IPS-18c (cell line): ENCODE data around the gene XAB2.

Experiments used
- H3K4me3 ChIP-seq: 2 replicates; pipeline ENCODE4 v1.7.0; 2013; ENCODE audit warnings: low read depth, mild to moderate bottlenecking, low read length, moderate library complexity; ENCODE audit not compliant: insufficient read depth
- H3K9me3 ChIP-seq: one replicate; pipeline ENCODE4 v1.6.1; 2013; ENCODE audit warnings: mild to moderate bottlenecking, low read length, moderate library complexity; ENCODE audit not compliant: control insufficient read depth, insufficient read depth

XAB2 gene

DNA sequence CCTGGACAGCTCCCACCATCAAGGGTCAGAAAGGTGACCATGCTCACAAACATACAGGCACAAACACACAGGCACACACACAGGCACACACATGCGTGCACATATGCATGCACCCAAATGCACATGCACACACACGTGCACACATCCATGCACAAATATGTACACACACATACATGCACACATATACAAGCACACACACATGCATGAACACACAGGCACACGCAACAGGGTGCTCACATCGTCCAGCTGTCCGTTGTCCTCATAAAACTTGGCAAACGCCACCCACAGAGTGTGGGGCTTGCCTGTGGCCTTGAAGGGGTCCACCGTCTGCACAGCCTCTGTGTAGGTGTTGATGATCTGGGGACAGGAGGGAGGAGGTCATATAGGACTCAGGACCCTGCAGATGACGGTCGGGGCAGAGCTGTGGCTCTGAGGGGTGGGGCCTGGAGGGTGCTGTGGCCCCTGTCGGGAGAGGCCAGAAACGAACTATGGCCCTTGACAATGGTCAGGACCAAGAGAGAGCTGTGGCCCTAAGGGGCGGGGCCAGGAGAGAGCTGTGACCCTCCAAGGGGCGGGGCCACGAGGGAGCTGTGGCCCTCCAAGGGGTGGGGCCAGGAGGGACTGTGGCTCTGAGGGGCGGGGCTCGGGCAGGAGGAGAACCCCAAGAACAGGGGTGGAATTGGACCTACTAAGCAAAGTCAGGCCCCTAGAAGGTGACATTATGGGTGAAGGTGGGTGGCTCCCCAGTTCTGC lies 6.2 kb downstream of the XAB2 start:
- Histone ChIP-seq H3K4me3 (no peak overlapping the region), H3K9me3 (no peaks in the 10 kb centered on the region)

DNA sequence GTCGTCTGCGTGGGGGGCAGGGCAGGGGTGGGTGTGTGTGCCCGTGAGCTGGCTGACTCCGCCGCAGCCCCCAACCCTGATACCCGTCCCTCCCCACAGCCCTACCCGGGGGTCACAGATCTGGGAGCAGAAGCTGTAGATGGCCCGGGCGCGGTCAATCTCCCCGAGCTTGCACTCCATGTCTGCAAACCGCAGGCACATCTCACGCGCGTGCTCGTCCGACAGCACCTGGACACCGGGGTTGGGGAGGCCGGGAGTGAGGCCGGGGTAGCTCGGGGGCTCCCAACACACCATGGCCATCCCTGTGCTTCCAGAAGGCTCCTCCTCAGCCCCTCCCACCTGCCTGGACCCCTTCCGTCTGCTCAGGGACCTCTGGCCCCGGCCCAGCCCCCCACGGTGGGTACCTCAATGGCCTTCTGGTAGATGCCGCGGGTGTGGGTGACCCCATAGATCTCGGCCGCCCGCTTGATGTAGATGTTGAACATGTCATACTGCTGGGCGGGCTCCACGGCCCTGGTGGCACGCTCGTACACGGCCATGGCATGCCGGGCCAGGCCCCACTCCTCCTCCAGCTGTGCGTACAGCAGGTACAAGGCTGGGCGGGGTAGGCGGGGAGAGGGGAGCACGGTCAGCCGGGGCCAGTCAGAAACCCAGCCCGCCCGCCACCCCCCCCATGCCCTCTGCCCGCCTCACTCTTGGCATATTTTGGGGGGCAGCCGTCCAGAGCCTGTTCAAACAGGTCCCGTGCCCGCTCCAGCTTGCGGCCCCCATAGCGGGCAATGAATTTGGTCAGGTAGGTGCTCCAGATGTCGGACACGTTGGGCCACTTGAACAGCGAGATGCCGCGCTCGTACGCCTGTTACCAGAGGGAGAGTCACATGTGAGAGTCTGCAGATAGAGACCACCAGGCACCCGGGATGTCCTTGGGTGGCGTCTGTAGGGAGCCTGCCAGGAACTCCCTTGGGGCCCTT lies 8.6 kb downstream of the XAB2 start:
- no peak overlapping the region for H3K4me3 ChIP-seq
- H3K9me3 ChIP-seq, result no peaks in the 10 kb centered on the region

DNA sequence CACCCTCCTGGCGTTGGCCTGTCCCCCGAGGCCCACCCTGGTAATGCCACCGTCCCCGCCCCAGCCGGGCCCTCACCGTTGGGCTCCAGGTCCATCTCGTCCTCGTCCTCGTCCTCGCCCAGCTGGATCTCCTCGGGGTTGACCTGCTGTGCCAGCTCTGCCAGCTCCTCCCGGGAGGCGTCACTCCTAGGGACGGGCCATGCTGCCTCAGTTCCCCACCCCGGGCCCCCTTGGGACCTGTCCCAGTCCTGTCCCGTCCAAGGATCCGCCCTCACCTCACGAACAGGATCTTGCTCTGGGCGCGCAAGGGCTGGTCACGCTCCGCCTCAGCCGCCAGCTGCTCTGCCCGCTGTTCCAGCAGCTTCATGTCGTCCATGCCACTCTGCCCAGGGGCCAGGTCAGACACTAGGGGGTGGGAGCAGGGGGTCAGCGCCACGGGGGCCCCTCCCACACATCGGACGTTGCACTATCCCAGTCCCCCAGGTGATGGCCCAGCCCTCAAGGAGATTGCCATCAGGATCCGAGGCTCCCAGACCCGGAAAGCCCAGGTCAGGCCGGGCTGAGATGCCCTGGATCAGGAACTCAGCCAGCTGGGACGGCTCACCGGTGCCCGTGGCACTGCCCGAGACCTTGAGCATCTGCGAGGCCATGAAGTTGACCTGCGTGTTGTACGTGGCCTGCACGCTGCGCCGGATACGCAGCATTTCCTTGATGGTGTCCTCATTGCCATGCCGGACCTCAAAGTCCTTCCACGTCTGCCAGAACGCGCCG lies 9.5 kb downstream of the XAB2 start:
- no peak overlapping the region for H3K4me3 ChIP-seq
- no peaks in the 10 kb centered on the region for H3K9me3 ChIP-seq

DNA sequence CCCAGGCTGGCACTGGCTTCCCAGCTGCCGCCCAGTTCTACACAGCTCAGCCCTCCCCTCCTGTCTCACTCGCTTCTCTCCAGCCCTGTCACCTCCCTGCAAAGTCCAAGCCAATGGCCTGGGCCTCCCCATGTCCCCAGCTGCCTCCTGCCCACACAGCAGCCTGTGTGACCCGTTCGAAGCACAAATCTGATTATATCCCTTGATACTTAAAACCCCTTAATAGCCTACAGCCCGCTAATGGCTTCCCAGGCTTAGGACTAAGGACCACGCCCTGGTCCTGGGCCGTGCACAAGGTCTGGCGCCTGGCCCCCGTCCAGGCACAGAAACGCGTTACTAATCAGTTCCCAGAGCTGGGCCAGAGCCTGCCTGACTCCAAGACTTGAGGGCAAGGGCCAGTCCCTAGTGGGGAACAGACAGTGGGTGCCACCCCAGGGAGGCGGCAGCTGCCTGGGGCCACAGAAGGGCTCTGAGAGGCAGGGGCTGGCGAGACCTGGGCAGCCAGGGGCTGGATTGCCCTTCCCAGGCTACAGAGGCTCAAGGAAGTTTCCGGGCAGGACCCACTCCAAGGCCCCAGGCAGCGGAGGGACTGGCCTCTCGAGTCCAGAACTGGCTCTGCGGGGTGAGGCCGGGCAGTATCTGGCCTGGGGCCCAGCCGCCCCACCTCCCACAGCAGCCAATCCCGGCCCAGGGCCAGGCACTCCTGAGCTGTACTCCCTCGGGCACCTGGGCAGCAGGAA lies 10.4 kb downstream of the XAB2 start:
- no peaks in the 10 kb centered on the region for H3K9me3 ChIP-seq
- no peak overlapping the region for H3K4me3 ChIP-seq

DNA sequence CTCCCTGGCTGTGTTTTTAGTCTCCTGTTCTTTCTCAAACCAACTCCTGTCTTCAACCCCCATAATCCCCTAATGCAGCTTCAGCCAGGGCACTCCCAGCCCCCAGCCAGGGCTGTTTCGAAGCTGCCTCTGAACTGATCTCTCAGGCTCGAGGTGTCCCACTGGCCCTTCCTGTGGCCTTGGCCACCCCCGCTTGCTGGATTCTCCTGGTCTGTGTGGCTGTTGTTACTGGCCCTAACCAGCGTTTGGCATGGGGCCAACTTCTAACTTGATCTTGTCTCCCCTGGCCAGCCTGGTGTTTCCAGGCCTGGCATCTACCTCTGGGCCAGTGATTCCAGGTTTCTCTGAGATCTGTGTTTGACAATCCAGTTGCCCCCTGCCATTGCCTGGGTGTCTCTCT lies 11.0 kb downstream of the XAB2 start:
- no peak overlapping the region for H3K4me3 ChIP-seq

DNA sequence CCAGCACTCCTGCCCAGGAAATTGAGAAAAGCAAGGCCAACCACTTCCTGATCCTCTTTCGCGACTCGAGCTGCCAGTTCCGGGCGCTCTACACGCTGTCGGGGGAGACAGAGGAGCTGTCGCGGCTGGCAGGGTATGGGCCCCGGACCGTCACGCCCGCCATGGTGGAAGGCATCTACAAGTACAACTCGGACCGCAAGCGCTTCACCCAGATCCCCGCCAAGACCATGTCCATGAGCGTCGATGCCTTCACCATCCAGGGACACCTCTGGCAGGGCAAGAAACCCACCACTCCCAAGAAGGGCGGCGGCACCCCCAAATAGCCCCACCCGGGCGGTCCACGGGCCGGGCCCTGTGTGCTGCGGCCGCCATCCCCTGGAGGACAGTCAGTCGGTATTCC lies 11.6 kb downstream of the XAB2 start:
- Histone ChIP-seq H3K4me3 (no peak overlapping the region), H3K9me3 (no peaks in the 10 kb centered on the region)

More for the DNA sequence above, 11.0 kb downstream of the XAB2 start:
- no peaks in the 10 kb centered on the region for H3K9me3 ChIP-seq

DNA sequence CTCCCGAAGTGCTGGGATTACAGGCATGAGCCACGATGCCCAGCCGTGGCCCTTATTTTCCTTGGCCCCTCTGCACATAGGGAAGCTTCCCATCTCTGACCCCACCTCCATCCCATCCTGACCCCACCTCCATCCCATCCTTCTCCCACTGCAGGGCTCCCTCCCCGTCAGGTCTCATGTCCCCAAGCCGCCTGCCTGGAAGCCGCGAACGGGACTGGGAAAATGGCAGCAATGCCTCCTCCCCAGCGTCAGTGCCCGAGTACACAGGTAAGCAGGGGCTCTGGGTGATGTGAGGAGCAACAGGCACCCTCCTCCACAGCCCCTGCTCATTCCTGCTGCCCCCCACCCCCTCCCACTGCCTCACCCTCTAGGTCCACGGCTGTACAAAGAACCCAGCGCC lies 12.2 kb downstream of the XAB2 start:
- Histone ChIP-seq H3K4me3 (no peak overlapping the region), H3K9me3 (no peaks in the 10 kb centered on the region)

DNA sequence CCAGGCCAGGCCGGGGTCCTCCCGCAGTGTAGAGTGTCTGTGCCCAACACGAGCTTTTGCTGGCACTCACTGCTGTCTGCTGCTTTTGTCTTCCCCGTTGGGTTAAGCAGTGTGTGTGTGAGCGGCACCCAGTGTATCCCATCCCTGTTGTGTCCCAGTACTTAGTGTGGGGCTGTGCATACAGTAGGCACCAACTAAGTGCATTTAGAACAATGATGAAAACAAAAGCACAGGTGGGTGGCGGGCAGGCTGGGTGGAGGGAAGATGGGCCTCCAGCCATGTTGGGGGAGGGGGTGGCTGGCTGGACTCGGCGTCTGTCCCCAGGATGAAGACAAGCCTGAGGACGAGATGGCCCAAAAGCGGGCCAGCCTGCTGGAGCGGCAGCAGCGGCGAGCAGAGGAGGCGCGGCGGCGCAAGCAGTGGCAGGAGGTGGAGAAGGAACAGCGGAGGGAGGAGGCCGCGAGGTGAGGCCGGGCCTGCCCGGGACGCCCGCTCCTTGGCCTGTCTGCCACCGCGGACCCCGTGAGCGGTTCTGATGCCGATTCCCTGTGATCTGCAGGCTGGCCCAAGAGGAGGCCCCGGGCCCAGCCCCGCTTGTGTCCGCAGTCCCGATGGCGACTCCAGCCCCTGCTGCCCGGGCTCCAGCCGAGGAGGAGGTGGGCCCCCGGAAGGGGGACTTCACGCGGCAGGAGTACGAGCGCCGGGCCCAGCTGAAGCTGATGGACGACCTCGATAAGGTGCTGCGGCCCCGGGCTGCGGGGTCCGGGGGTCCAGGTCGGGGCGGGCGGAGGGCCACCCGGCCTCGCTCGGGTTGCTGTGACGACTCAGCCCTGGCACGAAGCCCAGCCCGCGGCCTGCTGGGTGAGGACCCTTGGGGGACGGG lies 14.2 kb downstream of the XAB2 start:
- H3K9me3 ChIP-seq, result no peaks in the 10 kb centered on the region
- no peak overlapping the region for H3K4me3 ChIP-seq

DNA sequence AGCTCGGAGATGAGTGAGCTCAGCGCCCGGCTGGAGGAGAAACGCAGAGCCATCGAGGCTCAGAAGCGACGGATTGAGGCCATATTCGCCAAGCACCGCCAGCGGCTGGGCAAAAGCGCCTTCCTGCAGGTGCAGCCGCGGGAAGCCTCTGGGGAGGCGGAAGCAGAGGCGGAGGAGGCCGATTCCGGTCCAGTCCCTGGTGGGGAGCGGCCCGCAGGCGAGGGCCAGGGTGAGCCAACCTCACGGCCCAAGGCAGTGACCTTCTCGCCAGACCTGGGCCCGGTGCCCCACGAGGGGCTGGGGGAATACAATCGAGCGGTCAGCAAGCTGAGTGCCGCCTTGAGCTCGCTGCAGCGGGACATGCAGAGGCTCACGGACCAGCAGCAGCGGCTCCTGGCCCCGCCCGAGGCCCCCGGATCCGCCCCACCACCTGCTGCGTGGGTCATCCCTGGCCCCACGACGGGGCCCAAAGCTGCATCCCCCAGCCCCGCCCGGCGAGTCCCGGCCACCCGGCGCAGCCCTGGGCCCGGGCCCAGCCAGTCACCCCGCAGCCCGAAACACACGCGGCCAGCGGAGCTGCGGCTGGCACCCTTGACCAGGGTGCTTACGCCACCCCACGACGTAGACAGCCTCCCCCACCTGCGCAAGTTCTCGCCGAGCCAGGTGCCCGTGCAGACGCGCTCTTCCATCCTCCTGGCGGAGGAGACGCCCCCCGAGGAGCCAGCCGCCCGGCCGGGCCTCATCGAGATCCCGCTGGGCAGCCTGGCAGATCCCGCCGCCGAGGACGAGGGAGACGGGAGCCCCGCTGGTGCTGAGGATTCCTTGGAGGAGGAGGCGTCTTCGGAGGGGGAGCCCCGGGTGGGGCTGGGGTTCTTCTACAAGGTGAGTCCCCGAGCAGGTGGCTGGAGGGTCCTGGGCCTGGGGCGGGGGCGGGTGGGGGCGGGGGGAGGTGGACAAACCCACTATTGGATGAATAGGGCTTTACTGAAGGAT lies 16.8 kb downstream of the XAB2 start:
- H3K9me3 ChIP-seq, result no peaks in the 10 kb centered on the region
- no peak overlapping the region for H3K4me3 ChIP-seq

DNA sequence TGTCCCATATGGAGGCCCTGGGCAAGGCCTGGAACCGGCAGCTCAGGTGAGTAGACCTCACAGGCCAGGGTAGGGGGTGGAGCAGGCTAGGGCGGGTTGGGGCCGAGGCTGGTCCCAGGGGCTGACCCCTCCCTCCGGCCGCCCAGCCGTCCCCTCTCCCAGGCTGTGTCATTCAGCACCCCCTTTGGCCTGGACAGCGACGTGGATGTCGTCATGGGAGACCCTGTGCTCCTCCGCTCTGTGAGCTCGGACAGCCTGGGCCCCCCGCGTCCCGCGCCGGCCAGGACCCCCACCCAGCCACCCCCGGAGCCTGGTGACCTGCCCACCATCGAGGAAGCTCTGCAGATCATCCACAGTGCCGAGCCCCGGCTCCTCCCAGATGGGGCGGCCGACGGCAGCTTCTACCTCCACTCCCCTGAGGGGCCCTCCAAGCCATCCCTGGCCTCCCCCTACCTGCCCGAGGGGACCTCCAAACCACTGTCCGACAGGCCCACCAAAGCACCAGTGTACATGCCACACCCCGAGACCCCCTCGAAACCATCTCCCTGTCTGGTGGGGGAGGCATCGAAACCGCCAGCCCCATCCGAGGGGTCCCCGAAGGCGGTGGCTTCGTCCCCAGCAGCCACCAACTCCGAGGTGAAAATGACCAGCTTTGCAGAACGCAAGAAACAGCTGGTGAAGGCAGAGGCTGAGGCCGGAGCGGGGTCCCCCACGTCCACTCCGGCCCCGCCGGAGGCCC lies 17.6 kb downstream of the XAB2 start:
- no peaks in the 10 kb centered on the region for H3K9me3 ChIP-seq
- no peak overlapping the region for H3K4me3 ChIP-seq

DNA sequence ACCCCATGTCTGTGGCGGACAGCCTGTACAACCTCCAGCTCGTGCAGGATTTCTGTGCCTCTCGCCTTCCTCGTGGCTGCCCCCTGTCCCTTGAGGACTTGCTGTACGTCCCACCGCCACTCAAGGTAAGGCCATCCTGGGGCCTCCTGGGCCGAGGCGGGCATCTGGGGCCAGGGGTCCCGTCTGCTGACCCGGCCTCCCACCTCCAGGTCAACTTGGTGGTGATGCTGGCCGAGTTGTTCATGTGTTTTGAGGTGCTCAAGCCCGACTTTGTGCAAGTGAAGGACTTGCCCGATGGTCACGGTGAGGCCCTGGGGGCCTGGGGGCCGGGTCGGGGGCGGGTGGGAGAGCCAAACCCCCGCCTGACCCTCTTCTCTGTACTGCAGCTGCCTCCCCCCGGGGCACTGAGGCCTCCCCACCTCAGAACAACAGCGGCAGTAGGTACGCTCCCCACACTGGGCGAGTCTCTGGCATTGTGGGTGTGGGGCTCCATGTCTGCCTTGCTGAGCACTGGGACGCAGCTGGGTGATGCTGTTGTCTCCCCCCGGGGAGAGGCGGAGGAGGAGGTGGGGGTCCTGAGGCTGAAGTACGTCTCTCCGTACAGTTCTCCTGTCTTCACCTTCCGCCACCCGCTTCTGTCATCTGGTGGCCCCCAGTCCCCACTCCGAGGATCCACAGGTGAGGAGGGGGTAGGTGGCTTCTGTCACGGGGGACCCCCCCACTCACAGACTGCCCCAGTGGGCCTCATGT lies 18.7 kb downstream of the XAB2 start:
- H3K4me3 ChIP-seq, result no peak overlapping the region

DNA sequence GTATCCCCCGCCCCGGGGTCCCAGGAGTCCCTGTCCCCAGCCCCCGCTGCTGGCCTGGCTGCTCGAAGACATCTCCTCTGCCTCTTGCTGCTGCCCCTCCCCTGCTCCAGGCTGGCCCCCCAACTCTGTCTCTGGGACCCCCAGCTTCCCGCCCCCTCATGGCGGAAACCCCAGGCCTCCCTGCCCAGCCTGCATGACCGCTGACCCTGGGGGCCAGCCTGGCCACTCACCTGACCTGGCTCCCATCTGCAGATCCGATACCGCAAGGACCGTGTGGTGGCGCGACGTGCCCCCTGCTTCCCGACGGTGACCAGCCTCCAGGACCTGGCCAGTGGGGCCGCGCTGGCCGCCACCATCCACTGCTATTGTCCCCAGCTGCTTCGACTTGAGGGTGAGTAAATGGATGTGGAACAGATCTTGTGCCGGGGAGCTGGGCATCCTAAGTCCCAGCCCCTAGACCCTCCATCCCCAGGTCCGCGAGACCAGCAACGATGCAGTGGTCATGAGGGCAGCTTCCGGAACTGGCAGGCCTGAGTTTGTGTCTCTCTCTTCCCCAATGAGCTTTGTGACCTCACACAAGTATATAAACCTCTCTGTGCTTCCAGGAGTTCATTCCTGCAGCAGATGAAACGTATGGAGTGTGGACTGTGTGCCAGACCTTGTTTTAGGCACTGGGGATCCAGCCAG lies 21.3 kb downstream of the XAB2 start:
- no peak overlapping the region for H3K4me3 ChIP-seq
- no peaks in the 10 kb centered on the region for H3K9me3 ChIP-seq

More for the DNA sequence above, 18.7 kb downstream of the XAB2 start:
- no peaks in the 10 kb centered on the region for H3K9me3 ChIP-seq

DNA sequence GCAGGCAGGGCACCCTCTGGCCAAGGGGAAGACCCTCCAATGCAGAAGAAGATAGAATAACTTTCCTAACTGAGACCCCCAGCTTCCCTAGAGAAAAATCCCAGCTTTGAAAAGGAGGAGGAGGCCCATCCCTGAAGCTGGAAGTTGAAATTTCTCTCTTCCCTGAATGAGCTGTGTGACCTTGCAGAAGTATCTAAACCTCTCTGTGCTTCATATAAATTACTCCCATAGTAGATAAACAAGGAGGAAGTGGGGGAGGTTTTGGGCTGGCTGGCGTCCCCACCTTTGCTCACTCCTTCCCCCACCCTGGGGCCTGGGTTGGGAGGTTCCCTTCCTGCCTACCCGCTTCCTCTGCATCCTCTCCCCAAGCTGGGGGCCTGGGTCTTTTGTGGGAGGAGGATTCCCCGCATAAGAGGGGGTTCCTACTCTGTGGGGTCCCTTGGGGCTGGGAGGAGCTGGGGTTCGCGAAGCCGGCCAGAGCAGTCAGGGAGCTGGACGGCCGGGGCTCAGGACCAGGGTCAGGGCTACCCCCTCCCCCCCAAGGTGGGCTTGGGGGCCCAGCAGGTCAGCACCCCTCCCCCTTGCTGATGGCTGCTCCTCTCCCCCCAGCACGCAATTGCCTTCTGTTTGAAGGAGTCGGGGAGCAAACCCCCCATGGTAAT lies 22.0 kb downstream of the XAB2 start:
- no peak overlapping the region for H3K4me3 ChIP-seq
- H3K9me3 ChIP-seq, result no peaks in the 10 kb centered on the region
